Ascending aorta (tissue), 2 donors: ENCODE measurements around the gene IFITM10. TPM values are rescaled to one million over a fixed set of nuclear protein-coding genes. Genes with fewer than 3 reads are reported as not detected.

ENCODE experiments used
- DNase-seq, 2 donors: peaks; one replicate each; pipeline ENCODE4 v3.0.0-alpha.2; 2019; ENCODE audit warnings: low spot score in 2 of 2
- H3K27ac ChIP-seq, 2 donors: fragments of 200-600 bp; sonication (generic); one replicate each; pipeline ENCODE4 v1.5.1; 2016 to 2017; ENCODE audit warnings: mild to moderate bottlenecking in 1 of 2
- H3K27me3 ChIP-seq: fragments of 200-600 bp; sonication (generic); one replicate; pipeline ENCODE4 v1.5.1; 2017
- H3K36me3 ChIP-seq, 2 donors: fragments of 200-600 bp; sonication (generic); one replicate each; pipeline ENCODE4 v1.5.1; 2016
- H3K4me1 ChIP-seq, 2 donors: fragments of 200-600 bp; sonication (generic); one replicate each; pipeline ENCODE4 v1.5.1; 2016 to 2017; ENCODE audit warnings: mild to moderate bottlenecking in 1 of 2
- H3K4me3 ChIP-seq, 2 donors: fragments of 200-600 bp; sonication (generic); one replicate each; pipeline ENCODE4 v1.5.1; 2016 to 2017; ENCODE audit warnings: mild to moderate bottlenecking in 1 of 2
- H3K9me3 ChIP-seq, 2 donors: fragments of 200-600 bp; sonication (generic); one replicate each; pipeline ENCODE4 v1.5.1; 2016
- intact Hi-C: fragments of 100-400 bp; cut with DNase I; formaldehyde crosslinking; loops from one replicate; pipeline ENCODE4 v1.15.1; 2023
- total RNA-seq: library from RNA; depleted of rRNA; stranded (reverse); fragments of >200 nt; gene quantifications from one replicate; pipeline ENCODE4 v1.1.0, GENCODE V29; 2016
- TF ChIP-seq, protein P1 (sequence below), 3 experiments: fragments of 200-600 bp in 2 of 3; fragments of 450-650 bp in 1 of 3; sonication (generic) in 2 of 3; IDR thresholded peaks; one replicate each; pipeline ENCODE4 v1.5.1; 2016 to 2019; ENCODE audit warnings: antibody characterized with exemption in 3 of 3, mild to moderate bottlenecking in 1 of 3, moderate library complexity in 1 of 3

Gene IFITM10
- total RNA-seq, 1 donor from 2014 or later = 2.9 TPM

GRCh38 chr11:1738380-1738779 lies 12.0 kb downstream of the IFITM10 start:
- H3K27me3 ChIP-seq = no peaks in the 10 kb centered on the region

GRCh38 chr11:1737080-1737757 lies 13.2 kb downstream of the IFITM10 start:
- DNase-seq = peak in 1 of 2 donors; percentile 33
- H3K4me1 ChIP-seq = no peaks in the 10 kb centered on the region
- no peaks in the 10 kb centered on the region for H3K36me3 ChIP-seq
- intact Hi-C loops = no loop called here
- TF ChIP-seq, protein P1, sequence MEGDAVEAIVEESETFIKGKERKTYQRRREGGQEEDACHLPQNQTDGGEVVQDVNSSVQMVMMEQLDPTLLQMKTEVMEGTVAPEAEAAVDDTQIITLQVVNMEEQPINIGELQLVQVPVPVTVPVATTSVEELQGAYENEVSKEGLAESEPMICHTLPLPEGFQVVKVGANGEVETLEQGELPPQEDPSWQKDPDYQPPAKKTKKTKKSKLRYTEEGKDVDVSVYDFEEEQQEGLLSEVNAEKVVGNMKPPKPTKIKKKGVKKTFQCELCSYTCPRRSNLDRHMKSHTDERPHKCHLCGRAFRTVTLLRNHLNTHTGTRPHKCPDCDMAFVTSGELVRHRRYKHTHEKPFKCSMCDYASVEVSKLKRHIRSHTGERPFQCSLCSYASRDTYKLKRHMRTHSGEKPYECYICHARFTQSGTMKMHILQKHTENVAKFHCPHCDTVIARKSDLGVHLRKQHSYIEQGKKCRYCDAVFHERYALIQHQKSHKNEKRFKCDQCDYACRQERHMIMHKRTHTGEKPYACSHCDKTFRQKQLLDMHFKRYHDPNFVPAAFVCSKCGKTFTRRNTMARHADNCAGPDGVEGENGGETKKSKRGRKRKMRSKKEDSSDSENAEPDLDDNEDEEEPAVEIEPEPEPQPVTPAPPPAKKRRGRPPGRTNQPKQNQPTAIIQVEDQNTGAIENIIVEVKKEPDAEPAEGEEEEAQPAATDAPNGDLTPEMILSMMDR (IDR thresholded peaks at IDR 0.05) = no peak
- no peaks in the 10 kb centered on the region for H3K27me3 ChIP-seq
- H3K4me3 ChIP-seq = no peak overlapping the region
- no peak overlapping the region for H3K27ac ChIP-seq
- H3K9me3 ChIP-seq = peaks cover 4% of the 10 kb centered on the region in 2 donors

More at GRCh38 chr11:1738380-1738779, 12.0 kb downstream of the IFITM10 start:
- peak in 1 of 2 donors; percentile 34 for DNase-seq
- Histone ChIP-seq H3K36me3 (no peaks in the 10 kb centered on the region), H3K9me3 (peaks cover 4% of the 10 kb centered on the region in 2 donors), H3K4me3 (no peak overlapping the region), H3K27ac (no peak overlapping the region), H3K4me1 (no peaks in the 10 kb centered on the region)
- intact Hi-C loops = no loop called here
- TF ChIP-seq, protein P1 (IDR thresholded peaks at IDR 0.05) = no peak

- no peak for DNase-seq
- TF ChIP-seq, protein P1 (IDR thresholded peaks at IDR 0.05) = no peak
- H3K4me3 ChIP-seq = no peak overlapping the region
- H3K27ac ChIP-seq = no peak overlapping the region
- H3K27me3 ChIP-seq = no peaks in the 10 kb centered on the region
- H3K9me3 ChIP-seq = peaks cover 4% of the 10 kb centered on the region in 2 donors
- H3K4me1 ChIP-seq = no peaks in the 10 kb centered on the region
- intact Hi-C loops = no loop called here
- H3K36me3 ChIP-seq = no peaks in the 10 kb centered on the region
Measured at GRCh38 chr11:1736447-1736992, 13.9 kb downstream of the IFITM10 start.

- peak in 1 of 2 donors; percentile 53 for DNase-seq
Measured at GRCh38 chr11:1735271-1735670, 15.1 kb downstream of the IFITM10 start.

DNA sequence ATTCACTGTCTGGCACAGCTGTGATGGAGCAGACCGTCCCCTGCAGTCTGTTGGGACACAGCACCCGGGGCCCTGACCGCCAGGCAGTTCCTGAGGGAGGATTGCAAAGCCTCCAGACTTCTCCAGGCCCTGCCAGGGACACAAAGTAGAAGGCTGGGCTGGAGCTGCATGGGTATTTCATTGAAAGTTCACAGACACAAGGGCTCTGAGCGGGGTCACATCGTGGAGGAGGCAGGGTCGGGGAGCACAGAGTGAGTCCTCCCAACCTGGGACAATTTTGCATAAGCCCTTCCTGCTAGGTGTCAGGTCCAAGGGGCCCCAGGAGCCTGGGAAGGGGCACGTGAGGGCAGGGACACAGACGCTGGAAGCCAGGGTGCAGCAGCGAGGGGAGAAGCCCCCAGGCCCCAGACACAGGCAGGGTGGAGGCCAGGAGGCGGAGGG lies 15.7 kb downstream of the IFITM10 start:
- Histone ChIP-seq H3K4me1 (no peaks in the 10 kb centered on the region), H3K36me3 (no peaks in the 10 kb centered on the region), H3K4me3 (no peak overlapping the region), H3K9me3 (peaks cover 4% of the 10 kb centered on the region in 2 donors), H3K27ac (no peak overlapping the region), H3K27me3 (no peaks in the 10 kb centered on the region)
- DNase-seq = peak in 1 of 2 donors; percentile 54
- TF ChIP-seq, protein P1 (IDR thresholded peaks at IDR 0.05) = no peak
- intact Hi-C loops = no loop called here

More at GRCh38 chr11:1735271-1735670, 15.1 kb downstream of the IFITM10 start:
- intact Hi-C loops = no loop called here
- peaks cover 4% of the 10 kb centered on the region in 2 donors for H3K9me3 ChIP-seq
- TF ChIP-seq, protein P1 (IDR thresholded peaks at IDR 0.05) = no peak
- no peaks in the 10 kb centered on the region for H3K27me3 ChIP-seq
- no peaks in the 10 kb centered on the region for H3K36me3 ChIP-seq
- H3K4me1 ChIP-seq = no peaks in the 10 kb centered on the region
- no peak overlapping the region for H3K27ac ChIP-seq
- no peak overlapping the region for H3K4me3 ChIP-seq
